MCF 10A (cell line): ENCODE measurements around the gene MTA3. TPM values are rescaled to one million over a fixed set of nuclear protein-coding genes. Genes with fewer than 3 reads are reported as not detected.
"Not testable (repeated sequence)": the region's sequence is repeated elsewhere in the genome, so short reads cannot be mapped to it uniquely, and the experiment has no call there.

Experiments
- BruUV-seq: library from RNA; stranded (reverse); fragments of 400-500 nt; replicated peaks from 2 replicates; lab custom pipeline; 2021; lab: Mats Ljungman, UMichigan
- CTCF ChIA-PET: fragments of 300-600 bp; sonication (Branson Sonifier 250); formaldehyde crosslinking; extraction: SDS; loops from one replicate; lab custom pipeline; 2021; ENCODE audit warnings: antibody characterized with exemption, inconsistent platforms; lab: Yijun Ruan, JAX
- POLR2A ChIA-PET: fragments of 300-600, 350-650 bp; sonication (Branson Sonifier 250); formaldehyde crosslinking; extraction: SDS; loops from one replicate; lab custom pipeline; 2020; ENCODE audit warnings: antibody characterized with exemption, inconsistent platforms; lab: Yijun Ruan, JAX
- DNase-seq: peaks from one replicate; pipeline ENCODE4 v3.0.0-alpha.2; 2018; ENCODE audit not compliant: unreplicated experiment
- H3K27ac Mint-ChIP-seq: one replicate; pipeline ENCODE4 v1.8.0; 2022; ENCODE audit warnings: mild to moderate bottlenecking, low read depth, mixed read lengths; ENCODE audit not compliant: unreplicated experiment
- H3K27me3 Mint-ChIP-seq: one replicate; pipeline ENCODE4 v1.8.0; 2022; ENCODE audit warnings: mixed read lengths; ENCODE audit not compliant: insufficient read depth, unreplicated experiment
- H3K36me3 Mint-ChIP-seq: one replicate; pipeline ENCODE4 v1.8.0; 2022; ENCODE audit warnings: mild to moderate bottlenecking, moderate library complexity, mixed read lengths; ENCODE audit not compliant: insufficient read depth, unreplicated experiment
- H3K4me1 Mint-ChIP-seq: one replicate; pipeline ENCODE4 v1.8.0; 2022; ENCODE audit warnings: mixed read lengths; ENCODE audit not compliant: insufficient read depth, unreplicated experiment
- H3K4me3 Mint-ChIP-seq: one replicate; pipeline ENCODE4 v1.8.0; 2022; ENCODE audit warnings: mild to moderate bottlenecking, moderate library complexity, mixed read lengths; ENCODE audit not compliant: unreplicated experiment
- H3K9me3 Mint-ChIP-seq: one replicate; pipeline ENCODE4 v1.8.0; 2022; ENCODE audit warnings: mixed read lengths; ENCODE audit not compliant: unreplicated experiment
- CTCF ChIP-seq: fragments of 200-600 bp; IDR thresholded peaks from one replicate; pipeline ENCODE4 v1.8.0; 2022; ENCODE audit warnings: antibody characterized with exemption, mild to moderate bottlenecking; ENCODE audit not compliant: unreplicated experiment
- intact Hi-C: fragments of 100-400 bp; cut with micrococcal nuclease; formaldehyde crosslinking; loops from 2 replicates; pipeline ENCODE4 v1.14.1; 2022
- total RNA-seq: library from RNA; stranded (reverse); gene quantifications from 2 replicates; pipeline ENCODE4 v1.2.3, GENCODE V29; 2022

Gene MTA3
- total RNA-seq, 1 experiment from 2014 or later: 41.4 TPM

GRCh38 chr2:42726680-42727079, 158.2 kb downstream of the MTA3 start:
- H3K27ac Mint-ChIP-seq: no peak overlapping the region
- H3K27me3 Mint-ChIP-seq: no peaks in the 10 kb centered on the region
- no peak for DNase-seq
- ChIA-PET CTCF (interaction anchor here (1.0 kb wide), 1 partner anchor 44 kb away, joined by 4 read pairs; no protein-coding TSS in a partner anchor), POLR2A (no interaction called here)
- peaks cover 7% of the 10 kb centered on the region for H3K4me1 Mint-ChIP-seq
- intact Hi-C loops: no loop called here
- TF ChIP-seq CTCF: no peak
- H3K4me3 Mint-ChIP-seq: no peak overlapping the region
- H3K9me3 Mint-ChIP-seq: peaks cover 9% of the 10 kb centered on the region
- no TSS peak for BruUV-seq
- no peaks in the 10 kb centered on the region for H3K36me3 Mint-ChIP-seq

GRCh38 chr2:42731316-42731715, 162.9 kb downstream of the MTA3 start:
- H3K27ac Mint-ChIP-seq, POLR2A ChIA-PET, DNase-seq, H3K4me3 Mint-ChIP-seq, BruUV-seq, H3K27me3 Mint-ChIP-seq, CTCF ChIA-PET, H3K4me1 Mint-ChIP-seq, H3K36me3 Mint-ChIP-seq, intact Hi-C loops: not testable (repeated sequence)
- H3K9me3 Mint-ChIP-seq: peaks cover 29% of the 10 kb centered on the region

- H3K27me3 Mint-ChIP-seq: no peaks in the 10 kb centered on the region
- DNase-seq: no peak
- H3K4me1 Mint-ChIP-seq: no peaks in the 10 kb centered on the region
- intact Hi-C loops: no loop called here
- no peak for TF ChIP-seq CTCF
- no peak overlapping the region for H3K4me3 Mint-ChIP-seq
- peaks cover 10% of the 10 kb centered on the region for H3K36me3 Mint-ChIP-seq
- CTCF ChIA-PET: no interaction called here
- POLR2A ChIA-PET: interaction anchor here (0.7 kb wide), 1 partner anchor 52 kb away, joined by 4 read pairs; no protein-coding TSS in a partner anchor
- no TSS peak for BruUV-seq
- H3K27ac Mint-ChIP-seq: no peak overlapping the region
- peaks cover 31% of the 10 kb centered on the region for H3K9me3 Mint-ChIP-seq
These were observed 165.4 kb downstream of the MTA3 start for GRCh38 chr2:42733852-42734251.

- intact Hi-C loops: no loop called here
- no peak for TF ChIP-seq CTCF
- BruUV-seq: no TSS peak
- H3K36me3 Mint-ChIP-seq: peaks cover 10% of the 10 kb centered on the region
- CTCF ChIA-PET: interaction anchor here (1.1 kb wide), 1 partner anchor 225 kb away, joined by 3 read pairs; no protein-coding TSS in a partner anchor
- H3K9me3 Mint-ChIP-seq: peaks cover 33% of the 10 kb centered on the region
- POLR2A ChIA-PET: no interaction called here
- H3K4me3 Mint-ChIP-seq: no peak overlapping the region
- DNase-seq: no peak
- H3K4me1 Mint-ChIP-seq: no peaks in the 10 kb centered on the region
- H3K27me3 Mint-ChIP-seq: no peaks in the 10 kb centered on the region
- no peak overlapping the region for H3K27ac Mint-ChIP-seq
These were observed 168.3 kb downstream of the MTA3 start for GRCh38 chr2:42736598-42737322.
